Liver (tissue), 9 donors: ENCODE measurements around the gene ETV6. TPM values are rescaled to one million over a fixed set of nuclear protein-coding genes. Genes with fewer than 3 reads are reported as not detected.

ENCODE experiments used
- DNase-seq: peaks from one replicate; pipeline ENCODE4 v3.0.0-alpha.2; 2017; ENCODE audit warnings: low spot score
- H3K27ac ChIP-seq, 2 donors: one replicate each; pipeline ENCODE4 v1.7.0; 2013; ENCODE audit warnings: inconsistent platforms in 2 of 2, low read length in 2 of 2, control low read depth in 1 of 2, low read depth in 1 of 2, mild to moderate bottlenecking in 1 of 2
- H3K27me3 ChIP-seq, 4 donors: one replicate each; pipeline versions ENCODE4 v1.6.1 to v1.7.0; 2013; ENCODE audit warnings: low read length in 3 of 4, inconsistent platforms in 1 of 4, mild to moderate bottlenecking in 1 of 4, moderate library complexity in 1 of 4; ENCODE audit not compliant: control insufficient read depth in 4 of 4, insufficient read depth in 4 of 4
- H3K36me3 ChIP-seq, 4 donors: one replicate each; pipeline versions ENCODE4 v1.6.1 to v1.7.0; 2013; ENCODE audit warnings: low read length in 3 of 4, mild to moderate bottlenecking in 3 of 4, low read depth in 1 of 4, moderate library complexity in 1 of 4; ENCODE audit not compliant: control insufficient read depth in 4 of 4, insufficient read depth in 3 of 4
- H3K4me1 ChIP-seq, 4 donors: one replicate each; pipeline versions ENCODE4 v1.6.1 to v1.7.0; 2013; ENCODE audit warnings: low read length in 3 of 4, mild to moderate bottlenecking in 3 of 4, moderate library complexity in 1 of 4; ENCODE audit not compliant: control insufficient read depth in 4 of 4, insufficient read depth in 4 of 4
- H3K4me3 ChIP-seq, 3 donors: one replicate each; pipeline versions ENCODE4 v1.6.1 to v1.7.0; 2013; ENCODE audit warnings: low read length in 3 of 3, control low read depth in 1 of 3, low read depth in 1 of 3, mild to moderate bottlenecking in 1 of 3
- H3K9ac ChIP-seq, 2 donors: one replicate each; pipeline ENCODE4 v1.7.0; 2013; ENCODE audit warnings: low read length in 2 of 2, mild to moderate bottlenecking in 2 of 2, moderate library complexity in 2 of 2, control low read depth in 1 of 2, low read depth in 1 of 2
- H3K9me3 ChIP-seq, 4 donors: one replicate each; pipeline versions ENCODE4 v1.6.1 to v1.7.0; 2013; ENCODE audit warnings: low read length in 3 of 4; ENCODE audit not compliant: control insufficient read depth in 4 of 4
- EGR1 ChIP-seq, 2 donors: IDR thresholded peaks; 2 replicates each; pipeline ENCODE4 v1.6.1; 2016 to 2018; ENCODE audit warnings: antibody characterized with exemption in 2 of 2, low read depth in 2 of 2
- FOXA1 ChIP-seq: IDR thresholded peaks from 2 replicates; pipeline ENCODE4 v1.6.1; 2016; ENCODE audit warnings: antibody characterized with exemption
- FOXA2 ChIP-seq: IDR thresholded peaks from 2 replicates; pipeline ENCODE4 v1.6.1; 2016; ENCODE audit warnings: antibody characterized with exemption
- GABPA ChIP-seq, 2 donors: IDR thresholded peaks in 1 of 2; conservative IDR thresholded peaks in 1 of 2; 2 replicates each; pipeline ENCODE4 v1.6.1; 2016; ENCODE audit warnings: antibody characterized with exemption in 2 of 2, mild to moderate bottlenecking in 1 of 2, moderate library complexity in 1 of 2
- HNF4A ChIP-seq, 2 donors: conservative IDR thresholded peaks; 2 replicates each; pipeline ENCODE4 v1.6.1; 2016; ENCODE audit warnings: antibody characterized with exemption in 2 of 2, mild to moderate bottlenecking in 2 of 2
- HNF4G ChIP-seq: IDR thresholded peaks from 2 replicates; pipeline ENCODE4 v1.6.1; 2016; ENCODE audit warnings: antibody characterized with exemption
- JUND ChIP-seq, 2 donors: IDR thresholded peaks; 2 replicates each; pipeline ENCODE4 v1.6.1; 2016; ENCODE audit warnings: antibody characterized with exemption in 2 of 2
- NR2F2 ChIP-seq: IDR thresholded peaks from 2 replicates; pipeline ENCODE4 v1.6.1; 2016; ENCODE audit warnings: antibody characterized with exemption
- RAD21 ChIP-seq, 2 donors: IDR thresholded peaks; 2 replicates each; pipeline ENCODE4 v1.6.1; 2016; ENCODE audit warnings: antibody characterized with exemption in 2 of 2, mild to moderate bottlenecking in 2 of 2
- RXRA ChIP-seq, 2 donors: IDR thresholded peaks; 2 replicates each; pipeline ENCODE4 v1.6.1; 2017 to 2018; ENCODE audit warnings: antibody characterized with exemption in 2 of 2, mild to moderate bottlenecking in 1 of 2
- SP1 ChIP-seq: IDR thresholded peaks from 2 replicates; pipeline ENCODE4 v1.6.1; 2018; ENCODE audit warnings: antibody characterized with exemption, mild to moderate bottlenecking
- TAF1 ChIP-seq: conservative IDR thresholded peaks from 2 replicates; pipeline ENCODE4 v1.6.1; 2016; ENCODE audit warnings: antibody characterized with exemption, mild to moderate bottlenecking
- YY1 ChIP-seq: IDR thresholded peaks from 2 replicates; pipeline ENCODE4 v1.6.1; 2016; ENCODE audit warnings: antibody characterized with exemption, mild to moderate bottlenecking
- WGBS: extraction: QIAGEN DNeasy Blood & Tissue Kit; methylation state at CpG from one replicate; pipeline ENCODE4 v1.1.7; 2013; 5-methylcytosine and 5-hydroxymethylcytosine counted together
- polyA plus RNA-seq, 2 donors: library from polyadenylated mRNA; stranded (reverse) in 1 of 2; unstranded in 1 of 2; fragments of 200-250 nt in 1 of 2; fragments of >200 nt in 1 of 2; fragmentation: Nextera tagmentation in 1 of 2; extraction: Ambion mirVana in 1 of 2; gene quantifications; one replicate each; pipeline versions ENCODE4 v1.2.1 to v1.2.3, GENCODE V29; 2013 to 2015
- total RNA-seq, 2 donors: library from RNA; depleted of rRNA; stranded (reverse); fragments of >200 nt; gene quantifications; one replicate each; pipeline ENCODE4 v1.2.3, GENCODE V29; 2014
- TF ChIP-seq, protein P1 (sequence below): IDR thresholded peaks from 2 replicates; pipeline ENCODE4 v1.6.1; 2016; ENCODE audit warnings: antibody characterized with exemption
- TF ChIP-seq, protein P2 (sequence below): IDR thresholded peaks from 2 replicates; pipeline ENCODE4 v1.6.1; 2016; ENCODE audit warnings: antibody characterized with exemption, mild to moderate bottlenecking
- TF ChIP-seq, protein P3 (sequence below): IDR thresholded peaks from 2 replicates; pipeline ENCODE4 v1.6.1; 2016; ENCODE audit warnings: antibody characterized with exemption
- TF ChIP-seq, protein P4 (sequence below): fragments of 150-350 bp; IDR thresholded peaks from 2 replicates; pipeline ENCODE4 v1.5.1; 2017; ENCODE audit warnings: improper control_type of control experiment, low read depth, low read length; ENCODE audit not compliant: missing input control
- TF ChIP-seq, protein P5 (sequence below): IDR thresholded peaks from 2 replicates; pipeline ENCODE4 v1.6.1; 2016; ENCODE audit warnings: antibody characterized with exemption
- donor health status: healthy.
- donor health status: healthy.
- donor health status: healthy.
- donor health status: healthy.
- donor health status: healthy.

The ETV6 gene
- total and polyA plus RNA-seq, 4 donors, result 2.0 to 6.2 (median 3.5) TPM

DNA sequence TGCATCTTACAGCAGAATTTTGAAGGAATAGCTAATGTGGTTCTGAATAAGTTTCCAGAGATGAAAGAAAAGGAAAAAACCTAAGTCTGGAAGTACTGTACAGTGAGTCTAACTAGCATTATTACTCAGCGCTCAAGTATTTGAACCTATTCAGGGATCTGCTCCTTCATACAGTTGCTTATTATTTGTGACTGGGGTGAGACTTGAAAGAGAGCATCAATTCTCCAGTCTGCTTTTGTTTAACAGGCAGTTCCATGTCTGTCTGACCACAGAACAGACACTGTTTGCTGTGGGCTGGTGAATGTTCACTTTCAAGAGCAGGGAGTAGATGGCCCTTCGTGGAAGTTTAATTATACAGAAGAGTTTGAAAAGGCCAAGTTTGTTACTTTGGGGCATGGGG is 9.3 kb downstream of the ETV6 start:
- H3K27me3 ChIP-seq, result no peaks in the 10 kb centered on the region
- no peak for DNase-seq
- H3K4me3 ChIP-seq, result no peak overlapping the region
- WGBS, result 83% methylated on average over 2 of the region's 2 CpGs
- H3K9me3 ChIP-seq, result no peaks in the 10 kb centered on the region
- TF ChIP-seq, protein P1, sequence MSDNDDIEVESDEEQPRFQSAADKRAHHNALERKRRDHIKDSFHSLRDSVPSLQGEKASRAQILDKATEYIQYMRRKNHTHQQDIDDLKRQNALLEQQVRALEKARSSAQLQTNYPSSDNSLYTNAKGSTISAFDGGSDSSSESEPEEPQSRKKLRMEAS, result no peak
- TF ChIP-seq, protein P2, sequence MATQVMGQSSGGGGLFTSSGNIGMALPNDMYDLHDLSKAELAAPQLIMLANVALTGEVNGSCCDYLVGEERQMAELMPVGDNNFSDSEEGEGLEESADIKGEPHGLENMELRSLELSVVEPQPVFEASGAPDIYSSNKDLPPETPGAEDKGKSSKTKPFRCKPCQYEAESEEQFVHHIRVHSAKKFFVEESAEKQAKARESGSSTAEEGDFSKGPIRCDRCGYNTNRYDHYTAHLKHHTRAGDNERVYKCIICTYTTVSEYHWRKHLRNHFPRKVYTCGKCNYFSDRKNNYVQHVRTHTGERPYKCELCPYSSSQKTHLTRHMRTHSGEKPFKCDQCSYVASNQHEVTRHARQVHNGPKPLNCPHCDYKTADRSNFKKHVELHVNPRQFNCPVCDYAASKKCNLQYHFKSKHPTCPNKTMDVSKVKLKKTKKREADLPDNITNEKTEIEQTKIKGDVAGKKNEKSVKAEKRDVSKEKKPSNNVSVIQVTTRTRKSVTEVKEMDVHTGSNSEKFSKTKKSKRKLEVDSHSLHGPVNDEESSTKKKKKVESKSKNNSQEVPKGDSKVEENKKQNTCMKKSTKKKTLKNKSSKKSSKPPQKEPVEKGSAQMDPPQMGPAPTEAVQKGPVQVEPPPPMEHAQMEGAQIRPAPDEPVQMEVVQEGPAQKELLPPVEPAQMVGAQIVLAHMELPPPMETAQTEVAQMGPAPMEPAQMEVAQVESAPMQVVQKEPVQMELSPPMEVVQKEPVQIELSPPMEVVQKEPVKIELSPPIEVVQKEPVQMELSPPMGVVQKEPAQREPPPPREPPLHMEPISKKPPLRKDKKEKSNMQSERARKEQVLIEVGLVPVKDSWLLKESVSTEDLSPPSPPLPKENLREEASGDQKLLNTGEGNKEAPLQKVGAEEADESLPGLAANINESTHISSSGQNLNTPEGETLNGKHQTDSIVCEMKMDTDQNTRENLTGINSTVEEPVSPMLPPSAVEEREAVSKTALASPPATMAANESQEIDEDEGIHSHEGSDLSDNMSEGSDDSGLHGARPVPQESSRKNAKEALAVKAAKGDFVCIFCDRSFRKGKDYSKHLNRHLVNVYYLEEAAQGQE, result no peak
- TF ChIP-seq EGR1 (IDR thresholded peaks at IDR 0.05; ENCODE audit: low read depth in 2 of 2) (no peak), FOXA2 (no peak), HNF4A (conservative IDR thresholded peaks at IDR 0.05) (no peak), TAF1 (no peak), HNF4G (no peak), GABPA (IDR thresholded peaks at IDR 0.05 in 1 of 2, conservative IDR thresholded peaks at IDR 0.05 in 1 of 2) (no peak), YY1 (no peak), RXRA (IDR thresholded peaks at IDR 0.05) (no peak), SP1 (no peak), FOXA1 (no peak), RAD21 (IDR thresholded peaks at IDR 0.05) (no peak), NR2F2 (no peak), JUND (IDR thresholded peaks at IDR 0.05) (no peak)
- TF ChIP-seq, protein P3, sequence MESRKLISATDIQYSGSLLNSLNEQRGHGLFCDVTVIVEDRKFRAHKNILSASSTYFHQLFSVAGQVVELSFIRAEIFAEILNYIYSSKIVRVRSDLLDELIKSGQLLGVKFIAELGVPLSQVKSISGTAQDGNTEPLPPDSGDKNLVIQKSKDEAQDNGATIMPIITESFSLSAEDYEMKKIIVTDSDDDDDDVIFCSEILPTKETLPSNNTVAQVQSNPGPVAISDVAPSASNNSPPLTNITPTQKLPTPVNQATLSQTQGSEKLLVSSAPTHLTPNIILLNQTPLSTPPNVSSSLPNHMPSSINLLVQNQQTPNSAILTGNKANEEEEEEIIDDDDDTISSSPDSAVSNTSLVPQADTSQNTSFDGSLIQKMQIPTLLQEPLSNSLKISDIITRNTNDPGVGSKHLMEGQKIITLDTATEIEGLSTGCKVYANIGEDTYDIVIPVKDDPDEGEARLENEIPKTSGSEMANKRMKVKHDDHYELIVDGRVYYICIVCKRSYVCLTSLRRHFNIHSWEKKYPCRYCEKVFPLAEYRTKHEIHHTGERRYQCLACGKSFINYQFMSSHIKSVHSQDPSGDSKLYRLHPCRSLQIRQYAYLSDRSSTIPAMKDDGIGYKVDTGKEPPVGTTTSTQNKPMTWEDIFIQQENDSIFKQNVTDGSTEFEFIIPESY, result no peak
- TF ChIP-seq, protein P4, sequence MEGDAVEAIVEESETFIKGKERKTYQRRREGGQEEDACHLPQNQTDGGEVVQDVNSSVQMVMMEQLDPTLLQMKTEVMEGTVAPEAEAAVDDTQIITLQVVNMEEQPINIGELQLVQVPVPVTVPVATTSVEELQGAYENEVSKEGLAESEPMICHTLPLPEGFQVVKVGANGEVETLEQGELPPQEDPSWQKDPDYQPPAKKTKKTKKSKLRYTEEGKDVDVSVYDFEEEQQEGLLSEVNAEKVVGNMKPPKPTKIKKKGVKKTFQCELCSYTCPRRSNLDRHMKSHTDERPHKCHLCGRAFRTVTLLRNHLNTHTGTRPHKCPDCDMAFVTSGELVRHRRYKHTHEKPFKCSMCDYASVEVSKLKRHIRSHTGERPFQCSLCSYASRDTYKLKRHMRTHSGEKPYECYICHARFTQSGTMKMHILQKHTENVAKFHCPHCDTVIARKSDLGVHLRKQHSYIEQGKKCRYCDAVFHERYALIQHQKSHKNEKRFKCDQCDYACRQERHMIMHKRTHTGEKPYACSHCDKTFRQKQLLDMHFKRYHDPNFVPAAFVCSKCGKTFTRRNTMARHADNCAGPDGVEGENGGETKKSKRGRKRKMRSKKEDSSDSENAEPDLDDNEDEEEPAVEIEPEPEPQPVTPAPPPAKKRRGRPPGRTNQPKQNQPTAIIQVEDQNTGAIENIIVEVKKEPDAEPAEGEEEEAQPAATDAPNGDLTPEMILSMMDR, result no peak
- TF ChIP-seq, protein P5, sequence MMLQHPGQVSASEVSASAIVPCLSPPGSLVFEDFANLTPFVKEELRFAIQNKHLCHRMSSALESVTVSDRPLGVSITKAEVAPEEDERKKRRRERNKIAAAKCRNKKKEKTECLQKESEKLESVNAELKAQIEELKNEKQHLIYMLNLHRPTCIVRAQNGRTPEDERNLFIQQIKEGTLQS, result no peak
- H3K27ac ChIP-seq, result no peak overlapping the region
- H3K36me3 ChIP-seq, result no peaks in the 10 kb centered on the region
- no peak overlapping the region for H3K9ac ChIP-seq
- peaks cover 3 to 23% (median 18%) of the 10 kb centered on the region in 4 donors for H3K4me1 ChIP-seq
